Activated CD8-positive, alpha-beta memory T cell treated with anti-CD3 and anti-CD28 coated beads for 4 hours (primary cell): ENCODE measurements around the gene ZNF586.
"Not testable (repeated sequence)": the region's sequence is repeated elsewhere in the genome, so short reads cannot be mapped to it uniquely, and the experiment has no call there.

Experiments used
- DNase-seq, 2 donors: peaks; one replicate each; pipeline ENCODE4 v3.0.0-alpha.2; 2020; ENCODE audit warnings: low read depth in 2 of 2

ZNF586 gene

GRCh38 chr19:57769345-57770131, at the start of gene ZNF586:
TSS of gene ZNF586 (plus strand) at chr19:57769676. CDS start at chr19:57769843, 167 bp downstream.
- peak; percentile 69 to 78 for DNase-seq

GRCh38 chr19:57719901-57720519, 49.5 kb upstream of the ZNF586 start:
- DNase-seq: no peak

GRCh38 chr19:57720878-57721277, 48.6 kb upstream of the ZNF586 start:
- DNase-seq: no peak

GRCh38 chr19:57738320-57738719, 31.2 kb upstream of the ZNF586 start:
- DNase-seq: not testable (repeated sequence)

GRCh38 chr19:57738770-57739169, 30.7 kb upstream of the ZNF586 start:
- DNase-seq: not testable (repeated sequence)

GRCh38 chr19:57746580-57747471, 22.6 kb upstream of the ZNF586 start, which contains the start of gene ZNF776:
TSS of gene ZNF776 (plus strand) at chr19:57746815. CDS start at chr19:57747059, 244 bp downstream.
- peak; percentile 65 to 73 for DNase-seq

- DNase-seq: no peak
These were observed 22.0 kb upstream of the ZNF586 start for GRCh38 chr19:57747472-57747807.

- no peak for DNase-seq
These were observed 21.4 kb upstream of the ZNF586 start for GRCh38 chr19:57748029-57748428.

GRCh38 chr19:57754091-57754673, 15.3 kb upstream of the ZNF586 start:
- no peak for DNase-seq

- DNase-seq: no peak
These were observed 14.4 kb upstream of the ZNF586 start for GRCh38 chr19:57755031-57755430.

GRCh38 chr19:57757941-57758340, 11.5 kb upstream of the ZNF586 start:
- DNase-seq: no peak

GRCh38 chr19:57759096-57759495, 10.4 kb upstream of the ZNF586 start:
- no peak for DNase-seq

GRCh38 chr19:57771417-57771816, 1.9 kb downstream of the ZNF586 start:
- DNase-seq: no peak

- no peak for DNase-seq
These were observed 4.0 kb downstream of the ZNF586 start for GRCh38 chr19:57773488-57773887.

- DNase-seq: no peak
These were observed 7.4 kb downstream of the ZNF586 start for GRCh38 chr19:57776764-57777296.

- DNase-seq: no peak
These were observed 8.9 kb downstream of the ZNF586 start for GRCh38 chr19:57778336-57778735.

GRCh38 chr19:57779220-57779845, 9.9 kb downstream of the ZNF586 start:
- DNase-seq: no peak

- no peak for DNase-seq
These were observed 16.8 kb downstream of the ZNF586 start for GRCh38 chr19:57786286-57786685.

- DNase-seq: no peak
These were observed 17.4 kb downstream of the ZNF586 start for GRCh38 chr19:57786906-57787305.

GRCh38 chr19:57788114-57788692, 18.7 kb downstream of the ZNF586 start:
- DNase-seq: no peak

- no peak for DNase-seq
These were observed 19.8 kb downstream of the ZNF586 start for GRCh38 chr19:57789288-57789687.
